ENCODE results near the gene KCNK2. TPM values are rescaled to one million over a fixed set of nuclear protein-coding genes. Genes with fewer than 3 reads are reported as not detected.

Gene KCNK2
- total RNA-seq, 4 donors from 2014 or later: 3.9 to 22.6 (median 21.2) TPM

GRCh38 chr1:215119056-215119455 is 36.5 kb downstream of the KCNK2 start:
- no peak for TF ChIP-seq POLR2A (IDR thresholded peaks at IDR 0.05)
- Histone ChIP-seq H3K9me3 (no peaks in the 10 kb centered on the region), H3K36me3 (no peaks in the 10 kb centered on the region), H3K4me3 (replicated peaks in 1 of 3) (no peak overlapping the region), H3K27me3 (no peaks in the 10 kb centered on the region), H3K4me1 (peaks cover 0 to under 1% of the 10 kb centered on the region in 2 donors), H3K27ac (no peak overlapping the region)
- no peak for DNase-seq
- intact Hi-C loops (cut with DNase I): no loop called here

DNA sequence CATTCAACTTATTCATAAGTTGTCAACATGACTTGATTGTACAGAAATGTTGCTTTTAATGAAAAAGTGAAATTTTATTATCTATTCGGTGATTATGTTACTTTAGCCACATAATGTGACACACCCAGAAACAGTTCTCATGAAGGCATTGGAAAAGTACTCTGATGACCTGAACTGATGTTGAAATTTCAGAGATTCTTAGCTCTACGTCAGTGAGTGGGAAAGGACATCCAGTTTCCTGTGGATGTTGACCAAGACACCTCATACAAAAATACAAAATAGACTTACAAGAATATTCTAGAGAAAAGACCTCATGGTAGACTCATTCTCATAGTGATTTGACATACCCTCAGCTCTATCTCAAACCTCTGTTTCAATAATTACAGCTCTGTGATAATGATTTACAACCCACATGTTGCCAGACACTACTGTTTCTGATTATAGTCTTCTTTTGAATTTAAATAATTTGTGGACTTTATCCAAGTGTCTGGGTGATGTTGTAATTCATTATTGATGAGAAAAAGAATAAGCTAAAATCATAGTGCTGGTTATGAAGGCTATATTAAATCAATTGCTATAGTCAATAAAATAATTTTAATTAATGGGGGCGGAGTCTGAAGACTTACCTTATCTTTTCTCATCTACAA is 37.3 kb downstream of the KCNK2 start:
- no peaks in the 10 kb centered on the region for H3K36me3 ChIP-seq
- DNase-seq: no peak
- intact Hi-C loops (cut with DNase I): no loop called here
- no peaks in the 10 kb centered on the region for H3K9me3 ChIP-seq
- H3K27me3 ChIP-seq: no peaks in the 10 kb centered on the region
- H3K4me3 ChIP-seq (replicated peaks in 1 of 3): no peak overlapping the region
- TF ChIP-seq CTCF (IDR thresholded peaks at IDR 0.05) (no peak), POLR2A (IDR thresholded peaks at IDR 0.05) (no peak)
- H3K4me1 ChIP-seq: no peaks in the 10 kb centered on the region
- WGBS, 2 donors: 61 to 76% methylated on average over 3 of the region's 3 CpGs
- no peak overlapping the region for H3K27ac ChIP-seq

GRCh38 chr1:215128504-215128903 is 46.0 kb downstream of the KCNK2 start:
- Histone ChIP-seq H3K9me3 (no peaks in the 10 kb centered on the region), H3K27me3 (no peaks in the 10 kb centered on the region), H3K4me3 (replicated peaks in 1 of 3) (no peak overlapping the region), H3K27ac (no peak overlapping the region), H3K36me3 (no peaks in the 10 kb centered on the region), H3K4me1 (peaks cover 3 to 5% of the 10 kb centered on the region in 2 donors)
- no peak for TF ChIP-seq CTCF (IDR thresholded peaks at IDR 0.05)
- TF ChIP-seq POLR2A (IDR thresholded peaks at IDR 0.05): no peak
- no peak for DNase-seq
- intact Hi-C loops (cut with DNase I): no loop called here

- peaks cover 3 to 5% of the 10 kb centered on the region in 2 donors for H3K4me1 ChIP-seq
- H3K27ac ChIP-seq: peak overlapping the region in 1 of 3 donors; percentile 16
- no peak for DNase-seq
- intact Hi-C loops (cut with DNase I): no loop called here
- no peak overlapping the region for H3K4me3 ChIP-seq (replicated peaks in 1 of 3)
- H3K9me3 ChIP-seq: no peaks in the 10 kb centered on the region
- no peaks in the 10 kb centered on the region for H3K36me3 ChIP-seq
- H3K27me3 ChIP-seq: no peaks in the 10 kb centered on the region
- TF ChIP-seq CTCF (IDR thresholded peaks at IDR 0.05) (no peak), POLR2A (IDR thresholded peaks at IDR 0.05) (no peak)
Measured at GRCh38 chr1:215131291-215131690, 48.8 kb downstream of the KCNK2 start.

DNA sequence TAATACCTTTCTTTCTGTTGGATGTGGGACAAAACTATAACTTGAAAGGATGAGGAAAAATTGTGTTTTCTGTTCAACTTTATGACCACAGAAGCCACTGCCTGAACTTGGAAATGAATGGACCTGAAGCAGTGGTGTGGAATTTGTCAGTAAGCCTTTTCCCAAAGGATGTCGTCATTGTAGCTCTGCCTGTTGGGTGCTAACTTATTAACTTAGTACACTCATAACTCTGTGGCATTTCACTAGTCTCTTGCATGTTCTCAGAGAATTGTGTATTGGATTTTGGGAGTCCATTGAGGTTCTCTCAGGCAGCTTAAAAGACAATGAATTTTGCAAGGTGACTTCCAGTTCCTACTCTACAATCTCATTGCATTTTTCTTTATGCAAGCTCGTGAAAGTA is 49.6 kb downstream of the KCNK2 start:
- H3K4me3 ChIP-seq (replicated peaks in 1 of 3): no peak overlapping the region
- H3K27me3 ChIP-seq: no peaks in the 10 kb centered on the region
- H3K4me1 ChIP-seq: peaks cover 3 to 5% of the 10 kb centered on the region in 2 donors
- no peaks in the 10 kb centered on the region for H3K9me3 ChIP-seq
- peak overlapping the region in 1 of 3 donors; percentile 16 for H3K27ac ChIP-seq
- no peaks in the 10 kb centered on the region for H3K36me3 ChIP-seq
- WGBS, 2 donors: 79 to 92% methylated on average over 2 of the region's 2 CpGs
- intact Hi-C loops (cut with DNase I): no loop called here
- no peak for DNase-seq
- no peak for TF ChIP-seq POLR2A (IDR thresholded peaks at IDR 0.05)
- no peak for TF ChIP-seq CTCF (IDR thresholded peaks at IDR 0.05)
